GM21390 (cell line): ENCODE data around the gene DNAJA2.
A peak's percentile ranks its signal among the peaks of the same experiment; 100 is the strongest.
"Not testable (repeated sequence)": the region's sequence is repeated elsewhere in the genome, so short reads cannot be mapped to it uniquely, and the experiment has no call there.

Source experiments
- ATAC-seq: cut with Tn5 transposase; IDR thresholded peaks from one replicate; pipeline ENCODE4 v1.9.1; 2021; ENCODE audit not compliant: unreplicated experiment

The DNAJA2 gene

GRCh38 chr16:46973207-46973995 is at the start of gene DNAJA2:
TSS of gene DNAJA2 (minus strand) at chr16:46973674. CDS start at chr16:46973572, 102 bp downstream.
- ATAC-seq = peak; percentile 79

GRCh38 chr16:47019568-47019967 is 46.1 kb upstream of the DNAJA2 start:
- no peak for ATAC-seq

- peak; percentile 99 for ATAC-seq
These were observed 44.9 kb upstream of the DNAJA2 start for GRCh38 chr16:47018223-47018891.

GRCh38 chr16:47017636-47018035 is 44.2 kb upstream of the DNAJA2 start:
- no peak for ATAC-seq

- ATAC-seq = no peak
These were observed 43.2 kb upstream of the DNAJA2 start for GRCh38 chr16:47016700-47017133.

GRCh38 chr16:47013910-47014309 is 40.4 kb upstream of the DNAJA2 start:
- ATAC-seq = no peak

GRCh38 chr16:47013172-47013571 is 39.7 kb upstream of the DNAJA2 start:
- ATAC-seq = no peak

- ATAC-seq = not testable (repeated sequence)
These were observed 37.3 kb upstream of the DNAJA2 start for GRCh38 chr16:47010812-47011211.

- ATAC-seq = no peak
These were observed 35.1 kb upstream of the DNAJA2 start for GRCh38 chr16:47008612-47009011.

GRCh38 chr16:47008174-47008573 is 34.7 kb upstream of the DNAJA2 start:
- ATAC-seq = no peak

- ATAC-seq = no peak
These were observed 31.2 kb upstream of the DNAJA2 start for GRCh38 chr16:47004652-47005051.

- ATAC-seq = not testable (repeated sequence)
These were observed 26.6 kb upstream of the DNAJA2 start for GRCh38 chr16:47000066-47000465.

- ATAC-seq = no peak
These were observed 24.4 kb upstream of the DNAJA2 start for GRCh38 chr16:46997844-46998243.

- no peak for ATAC-seq
These were observed 23.5 kb upstream of the DNAJA2 start for GRCh38 chr16:46996952-46997458.

- no peak for ATAC-seq
These were observed 22.9 kb upstream of the DNAJA2 start for GRCh38 chr16:46996391-46996790.

GRCh38 chr16:46991729-46992704 is 18.5 kb upstream of the DNAJA2 start:
- ATAC-seq = no peak

GRCh38 chr16:46986896-46987295 is 13.4 kb upstream of the DNAJA2 start:
- ATAC-seq = no peak

GRCh38 chr16:46986438-46986837 is 13.0 kb upstream of the DNAJA2 start:
- no peak for ATAC-seq

- ATAC-seq = no peak
These were observed 8.9 kb upstream of the DNAJA2 start for GRCh38 chr16:46982335-46982734.

- no peak for ATAC-seq
These were observed 7.5 kb upstream of the DNAJA2 start for GRCh38 chr16:46980926-46981325.

- no peak for ATAC-seq
These were observed 3.1 kb upstream of the DNAJA2 start for GRCh38 chr16:46976550-46976949.
